Measurements from ENCODE around the gene SLA2. TPM values are rescaled to one million over a fixed set of nuclear protein-coding genes. Genes with fewer than 3 reads are reported as not detected.

SLA2 gene
- total and polyA plus RNA-seq, 2 experiments from 2014 or later = not detected

- H2AFZ ChIP-seq = no peak overlapping the region
- H3K27me3 ChIP-seq = no peaks in the 10 kb centered on the region
- H3K4me2 ChIP-seq = no peak overlapping the region
- no peaks in the 10 kb centered on the region for H3K9me2 ChIP-seq (replicated peaks; ENCODE audit: insufficient read depth)
- no peaks in the 10 kb centered on the region for H4K20me1 ChIP-seq (ENCODE audit: insufficient read depth, poor library complexity, severe bottlenecking)
- no peaks in the 10 kb centered on the region for H3K36me3 ChIP-seq (replicated peaks; ENCODE audit: insufficient read depth, low read depth)
- H3K4me3 ChIP-seq = no peak overlapping the region
- peaks cover 1% of the 10 kb centered on the region for H3K4me1 ChIP-seq (ENCODE audit: insufficient read depth)
- 82% methylated on average over 5 of the region's 5 CpGs for WGBS (ENCODE audit: low lambda C conversion rate, missing lambda C conversion rate)
- TF ChIP-seq CTCF (IDR thresholded peaks at IDR 0.05; ENCODE audit: poor library complexity) (no peak), EZH2phosphoT487 (IDR thresholded peaks at IDR 0.05; ENCODE audit: low read depth, severe bottlenecking, unreplicated experiment) (no peak), EZH2 (IDR thresholded peaks at IDR 0.05; ENCODE audit: borderline replicate concordance) (no peak)
- no peak for DNase-seq (ENCODE audit: low spot score)
- H3K79me2 ChIP-seq = no peaks in the 10 kb centered on the region
- H3K9me3 ChIP-seq (ENCODE audit: low read depth) = no peaks in the 10 kb centered on the region
- no peak overlapping the region for H3K27ac ChIP-seq
These were observed 46.1 kb downstream of the SLA2 start for GRCh38 chr20:36599912-36600345.

GRCh38 chr20:36593347-36593929 lies 52.6 kb downstream of the SLA2 start:
- 90% methylated on average over 4 of the region's 5 CpGs for WGBS (ENCODE audit: low lambda C conversion rate, missing lambda C conversion rate)
- no peaks in the 10 kb centered on the region for H3K36me3 ChIP-seq (replicated peaks; ENCODE audit: insufficient read depth, low read depth)

GRCh38 chr20:36591854-36592641 lies 53.9 kb downstream of the SLA2 start:
- Histone ChIP-seq H3K9me2 (replicated peaks; ENCODE audit: insufficient read depth) (no peaks in the 10 kb centered on the region), H3K4me2 (no peak overlapping the region), H4K20me1 (ENCODE audit: insufficient read depth, poor library complexity, severe bottlenecking) (peaks cover 2% of the 10 kb centered on the region), H2AFZ (no peak overlapping the region), H3K4me1 (ENCODE audit: insufficient read depth) (no peaks in the 10 kb centered on the region), H3K36me3 (replicated peaks; ENCODE audit: insufficient read depth, low read depth) (no peaks in the 10 kb centered on the region), H3K27me3 (no peaks in the 10 kb centered on the region), H3K4me3 (no peak overlapping the region), H3K27ac (peak overlapping the region; percentile 15), H3K9me3 (ENCODE audit: low read depth) (no peaks in the 10 kb centered on the region), H3K79me2 (no peaks in the 10 kb centered on the region)
- TF ChIP-seq EZH2phosphoT487 (IDR thresholded peaks at IDR 0.05; ENCODE audit: low read depth, severe bottlenecking, unreplicated experiment) (no peak), CTCF (IDR thresholded peaks at IDR 0.05; ENCODE audit: poor library complexity) (peak; percentile 54)
- peak; percentile 57 for DNase-seq (ENCODE audit: low spot score)
- WGBS (ENCODE audit: low lambda C conversion rate, missing lambda C conversion rate) = 78% methylated on average over 9 of the region's 9 CpGs

More at GRCh38 chr20:36593347-36593929, 52.6 kb downstream of the SLA2 start:
- no peak for TF ChIP-seq EZH2 (IDR thresholded peaks at IDR 0.05; ENCODE audit: borderline replicate concordance)
- TF ChIP-seq EZH2phosphoT487 (IDR thresholded peaks at IDR 0.05; ENCODE audit: low read depth, severe bottlenecking, unreplicated experiment) = no peak
- no peak for TF ChIP-seq CTCF (IDR thresholded peaks at IDR 0.05; ENCODE audit: poor library complexity)
- Histone ChIP-seq H3K79me2 (no peaks in the 10 kb centered on the region), H3K4me2 (no peak overlapping the region), H3K27ac (no peak overlapping the region), H3K4me3 (no peak overlapping the region), H3K27me3 (no peaks in the 10 kb centered on the region), H3K9me3 (ENCODE audit: low read depth) (no peaks in the 10 kb centered on the region), H3K4me1 (ENCODE audit: insufficient read depth) (no peaks in the 10 kb centered on the region), H4K20me1 (ENCODE audit: insufficient read depth, poor library complexity, severe bottlenecking) (peaks cover 2% of the 10 kb centered on the region), H3K9me2 (replicated peaks; ENCODE audit: insufficient read depth) (no peaks in the 10 kb centered on the region), H2AFZ (no peak overlapping the region)
- no peak for DNase-seq (ENCODE audit: low spot score)
